Endothelial cell of umbilical vein (primary cell): Measurements from ENCODE around the gene TEAD3.

Experiments used
- EZH2 ChIP-seq: IDR thresholded peaks from 2 replicates; pipeline ENCODE4 v1.6.1; 2012; ENCODE audit warnings: borderline replicate concordance, low read depth, mild to moderate bottlenecking, moderate library complexity, low read length, inconsistent platforms; ENCODE audit not compliant: severe bottlenecking
- FOS ChIP-seq: IDR thresholded peaks from 2 replicates; pipeline ENCODE4 v1.6.1; 2011; ENCODE audit warnings: mild to moderate bottlenecking, low read length, moderate library complexity, borderline replicate concordance; ENCODE audit not compliant: insufficient read depth
- GATA2 ChIP-seq: IDR thresholded peaks from 2 replicates; pipeline ENCODE4 v1.7.0; 2011; ENCODE audit warnings: low read depth, mild to moderate bottlenecking, moderate library complexity, mixed read lengths, low read length; ENCODE audit not compliant: insufficient read length, insufficient read depth
- JUN ChIP-seq: IDR thresholded peaks from 2 replicates; pipeline ENCODE4 v1.6.1; 2011; ENCODE audit warnings: borderline replicate concordance, low read depth; ENCODE audit not compliant: insufficient read length, insufficient read depth
- MAX ChIP-seq: IDR thresholded peaks from 2 replicates; pipeline ENCODE4 v1.6.1; 2011; ENCODE audit not compliant: insufficient read depth, insufficient read length
- MYC ChIP-seq: IDR thresholded peaks from one replicate; pipeline ENCODE4 v1.6.1; 2011; ENCODE audit warnings: mild to moderate bottlenecking, low read depth, low read length
- POLR2A ChIP-seq: IDR thresholded peaks from 2 replicates; pipeline ENCODE4 v1.6.1; 2012; ENCODE audit warnings: low read depth, mild to moderate bottlenecking, control low read depth, low read length
- POLR2AphosphoS5 ChIP-seq: IDR thresholded peaks from 2 replicates; pipeline ENCODE4 v1.6.1; 2012; ENCODE audit warnings: low read depth, mild to moderate bottlenecking, control low read depth, low read length, moderate library complexity; ENCODE audit not compliant: insufficient read depth
- TF ChIP-seq, protein P1 (sequence below), 2 donors: IDR thresholded peaks; 1 replicate in 1 of 2; 2 replicates in 1 of 2; pipeline ENCODE4 v1.5.1; 2011; ENCODE audit warnings: low read length in 2 of 2, mild to moderate bottlenecking in 2 of 2, moderate library complexity in 2 of 2, control low read depth in 1 of 2, inconsistent platforms in 1 of 2, low read depth in 1 of 2; ENCODE audit not compliant: insufficient read depth in 1 of 2; ENCODE audit errors: extremely low read depth in 1 of 2

GRCh38 chr6:35519313-35520015 lies 22.6 kb upstream of the TEAD3 start:
- TF ChIP-seq EZH2 (no peak), POLR2A (no peak), JUN (no peak), POLR2AphosphoS5 (no peak), MAX (no peak), MYC (no peak), FOS (no peak), GATA2 (no peak)
- TF ChIP-seq, protein P1, sequence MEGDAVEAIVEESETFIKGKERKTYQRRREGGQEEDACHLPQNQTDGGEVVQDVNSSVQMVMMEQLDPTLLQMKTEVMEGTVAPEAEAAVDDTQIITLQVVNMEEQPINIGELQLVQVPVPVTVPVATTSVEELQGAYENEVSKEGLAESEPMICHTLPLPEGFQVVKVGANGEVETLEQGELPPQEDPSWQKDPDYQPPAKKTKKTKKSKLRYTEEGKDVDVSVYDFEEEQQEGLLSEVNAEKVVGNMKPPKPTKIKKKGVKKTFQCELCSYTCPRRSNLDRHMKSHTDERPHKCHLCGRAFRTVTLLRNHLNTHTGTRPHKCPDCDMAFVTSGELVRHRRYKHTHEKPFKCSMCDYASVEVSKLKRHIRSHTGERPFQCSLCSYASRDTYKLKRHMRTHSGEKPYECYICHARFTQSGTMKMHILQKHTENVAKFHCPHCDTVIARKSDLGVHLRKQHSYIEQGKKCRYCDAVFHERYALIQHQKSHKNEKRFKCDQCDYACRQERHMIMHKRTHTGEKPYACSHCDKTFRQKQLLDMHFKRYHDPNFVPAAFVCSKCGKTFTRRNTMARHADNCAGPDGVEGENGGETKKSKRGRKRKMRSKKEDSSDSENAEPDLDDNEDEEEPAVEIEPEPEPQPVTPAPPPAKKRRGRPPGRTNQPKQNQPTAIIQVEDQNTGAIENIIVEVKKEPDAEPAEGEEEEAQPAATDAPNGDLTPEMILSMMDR (IDR thresholded peaks at IDR 0.05; ENCODE audit: extremely low read depth in 1 of 2, insufficient read depth in 1 of 2, low read depth in 1 of 2, low read length in 2 of 2), result no peak
